SK-N-SH (cell line): ENCODE results near the gene PCDHGA1. TPM values are rescaled to one million over a fixed set of nuclear protein-coding genes. Genes with fewer than 3 reads are reported as not detected.

Experiments used
- CTCF ChIA-PET: fragments of 300-600, 350-600 bp; formaldehyde crosslinking; extraction: SDS; loops from one replicate; lab custom pipeline; 2021; lab: Yijun Ruan, JAX
- POLR2A ChIA-PET: fragments of 350-600 bp; sonication (Branson Sonifier 250); formaldehyde crosslinking; extraction: SDS; loops from one replicate; lab custom pipeline; 2020; ENCODE audit warnings: antibody characterized with exemption, inconsistent platforms; lab: Yijun Ruan, JAX
- DNase-seq: peaks from one replicate; pipeline ENCODE4 v3.0.0; 2012
- H2AFZ ChIP-seq: fragments of 200-600 bp; sonication (generic); 2 replicates; pipeline ENCODE4 v1.8.1; 2016; ENCODE audit warnings: antibody characterized with exemption, mild to moderate bottlenecking, low read depth
- H3F3A ChIP-seq: fragments of 200-600 bp; sonication (generic); replicated peaks from 2 replicates; pipeline ENCODE3; 2016; ENCODE audit warnings: antibody characterized with exemption, mild to moderate bottlenecking; ENCODE audit not compliant: insufficient read depth
- H3K27ac ChIP-seq, 2 experiments: fragments of 200-500 bp in 1 of 2; fragments of 200-600 bp in 1 of 2; sonication (Bioruptor generic) in 1 of 2; sonication (generic), shearing (Covaris generic) in 1 of 2; 2 replicates each; pipeline versions ENCODE4 v1.5.1 to v1.6.1; 2014 to 2016; ENCODE audit warnings: low read depth in 2 of 2, inconsistent platforms in 1 of 2, low read length in 1 of 2, mild to moderate bottlenecking in 1 of 2, mixed read lengths in 1 of 2
- H3K27me3 ChIP-seq: fragments of 200-600 bp; sonication (generic), shearing (Covaris generic); 2 replicates; pipeline ENCODE4 v1.6.1; 2016; ENCODE audit warnings: mixed run types; ENCODE audit not compliant: insufficient read depth
- H3K36me3 ChIP-seq, 2 experiments: fragments of 200-500 bp in 1 of 2; fragments of 200-600 bp in 1 of 2; sonication (Bioruptor generic) in 1 of 2; sonication (generic) in 1 of 2; replicated peaks in 1 of 2; 2 replicates each; pipeline versions ENCODE3 to v1.5.1; 2014 to 2016; ENCODE audit warnings: low read length in 1 of 2, mild to moderate bottlenecking in 1 of 2; ENCODE audit not compliant: insufficient read depth in 2 of 2, control insufficient read depth in 1 of 2
- H3K4me1 ChIP-seq, 2 experiments: fragments of 200-500 bp in 1 of 2; fragments of 200-600 bp in 1 of 2; sonication (Bioruptor generic) in 1 of 2; sonication (generic), shearing (Covaris generic) in 1 of 2; 2 replicates each; pipeline versions ENCODE4 v1.5.1 to v1.6.1; 2014 to 2016; ENCODE audit warnings: low read depth in 1 of 2, low read length in 1 of 2, mixed run types in 1 of 2; ENCODE audit not compliant: insufficient read depth in 2 of 2, control insufficient read depth in 1 of 2
- H3K4me2 ChIP-seq: fragments of 200-600 bp; sonication (generic), shearing (Covaris generic); 2 replicates; pipeline ENCODE4 v1.6.1; 2017; ENCODE audit warnings: mixed run types
- H3K4me3 ChIP-seq, 2 experiments: fragments of 200-500 bp in 1 of 2; fragments of 200-600 bp in 1 of 2; sonication (Bioruptor generic) in 1 of 2; sonication (generic), shearing (Covaris generic) in 1 of 2; 2 replicates each; pipeline versions ENCODE4 v1.5.1 to v1.8.1; 2014 to 2016; ENCODE audit warnings: low read depth in 2 of 2, inconsistent platforms in 1 of 2, low read length in 1 of 2, mild to moderate bottlenecking in 1 of 2, mixed read lengths in 1 of 2, moderate library complexity in 1 of 2
- H3K79me2 ChIP-seq: fragments of 200-600 bp; sonication (generic); 2 replicates; pipeline ENCODE4 v1.8.1; 2017; ENCODE audit warnings: mild to moderate bottlenecking; ENCODE audit not compliant: insufficient read depth
- H3K9ac ChIP-seq: fragments of 200-600 bp; sonication (generic); 2 replicates; pipeline ENCODE4 v1.6.1; 2017; ENCODE audit warnings: mixed run types
- H3K9me2 ChIP-seq: fragments of 200-600 bp; sonication (generic); 2 replicates; pipeline ENCODE4 v1.6.1; 2017; ENCODE audit warnings: mixed run types
- H3K9me3 ChIP-seq: fragments of 200-600 bp; sonication (generic); 2 replicates; pipeline ENCODE4 v1.6.1; 2017; ENCODE audit warnings: mixed run types, mild to moderate bottlenecking, moderate library complexity
- H4K20me1 ChIP-seq: fragments of 200-600 bp; sonication (generic); 2 replicates; pipeline ENCODE4 v1.6.1; 2017; ENCODE audit warnings: mild to moderate bottlenecking, mixed run types; ENCODE audit not compliant: insufficient read depth
- CTCF ChIP-seq: fragments of 200-600 bp; sonication (generic); IDR thresholded peaks from 2 replicates; pipeline ENCODE4 v1.6.1; 2017; ENCODE audit warnings: antibody characterized with exemption, mild to moderate bottlenecking, moderate library complexity
- ELF1 ChIP-seq: IDR thresholded peaks from 2 replicates; pipeline ENCODE4 v1.4.0; 2012
- FOSL2 ChIP-seq: IDR thresholded peaks from 2 replicates; pipeline ENCODE4 v1.4.0; 2012; ENCODE audit warnings: low read depth, mild to moderate bottlenecking, moderate library complexity, borderline replicate concordance
- FOXM1 ChIP-seq: IDR thresholded peaks from 2 replicates; pipeline ENCODE4 v1.4.0; 2012; ENCODE audit warnings: low read depth, mild to moderate bottlenecking
- IRF3 ChIP-seq: fragments of 150-350 bp; IDR thresholded peaks from 2 replicates; pipeline ENCODE4 v1.6.1; 2016; ENCODE audit warnings: mild to moderate bottlenecking, low read depth, low read length
- MAX ChIP-seq: IDR thresholded peaks from 2 replicates; pipeline ENCODE4 v1.4.0; 2012; ENCODE audit warnings: low read depth
- MXI1 ChIP-seq: IDR thresholded peaks from 2 replicates; pipeline ENCODE4 v1.6.1; 2012; ENCODE audit warnings: mild to moderate bottlenecking, low read depth, low read length, improper control_type of control experiment
- NFIC ChIP-seq: IDR thresholded peaks from 2 replicates; pipeline ENCODE4 v1.4.0; 2012; ENCODE audit warnings: borderline replicate concordance
- NRF1 ChIP-seq: IDR thresholded peaks from 2 replicates; pipeline ENCODE4 v1.6.1; 2012; ENCODE audit warnings: low read depth, mild to moderate bottlenecking, low read length
- PBX3 ChIP-seq: IDR thresholded peaks from 2 replicates; pipeline ENCODE4; 2012
- POLR2AphosphoS5 ChIP-seq: IDR thresholded peaks from 2 replicates; pipeline ENCODE4 v1.6.1; 2012; ENCODE audit warnings: low read depth, low read length
- RAD21 ChIP-seq: IDR thresholded peaks from 2 replicates; pipeline ENCODE4 v1.6.1; 2012; ENCODE audit warnings: mild to moderate bottlenecking, low read length
- RCOR1 ChIP-seq: fragments of 150-350 bp; IDR thresholded peaks from 2 replicates; pipeline ENCODE4 v1.6.1; 2017; ENCODE audit warnings: antibody characterized with exemption, low read length
- SMC3 ChIP-seq: IDR thresholded peaks from 2 replicates; pipeline ENCODE4 v1.6.1; 2012; ENCODE audit warnings: low read depth, low read length, improper control_type of control experiment
- TAF1 ChIP-seq: IDR thresholded peaks from 2 replicates; pipeline ENCODE4 v1.6.1; 2012; ENCODE audit warnings: low read depth, mild to moderate bottlenecking, low read length, moderate library complexity, borderline replicate concordance
- TCF12 ChIP-seq: IDR thresholded peaks from 2 replicates; pipeline ENCODE4 v1.4.0; 2012
- TEAD4 ChIP-seq: IDR thresholded peaks from 2 replicates; pipeline ENCODE4 v1.4.0; 2012; ENCODE audit warnings: mild to moderate bottlenecking, borderline replicate concordance; ENCODE audit not compliant: insufficient read depth
- USF2 ChIP-seq: fragments of 150-350 bp; IDR thresholded peaks from 2 replicates; pipeline ENCODE4 v1.6.1; 2017; ENCODE audit warnings: antibody characterized with exemption, low read length, low read depth, borderline replicate concordance
- ZBTB33 ChIP-seq: IDR thresholded peaks from 2 replicates; pipeline ENCODE4 v1.4.0; 2012; ENCODE audit warnings: low read depth, borderline replicate concordance
- WGBS: methylation state at CpG from one replicate; pipeline ENCODE4 v1.1.6; 2017; ENCODE audit warnings: low lambda C conversion rate; 5-methylcytosine and 5-hydroxymethylcytosine counted together
- polyA plus RNA-seq, 3 experiments: library from polyadenylated mRNA; depleted of rRNA; stranded (reverse); fragments of >200 nt; gene quantifications; 2 replicates each; pipeline ENCODE4 v1.2.3, GENCODE V29; 2012

PCDHGA1 gene
- polyA plus RNA-seq, 1 of the 3 experiments (the other 2 are of a cell fraction): 1.2 TPM

- Histone ChIP-seq H4K20me1 (no peaks in the 10 kb centered on the region), H3K27me3 (no peaks in the 10 kb centered on the region), H3K79me2 (peaks cover 33% of the 10 kb centered on the region), H3K4me2 (no peak overlapping the region), H3F3A (peaks cover 23% of the 10 kb centered on the region), H3K9ac (no peak overlapping the region), H3K9me3 (no peaks in the 10 kb centered on the region)
- POLR2A ChIA-PET: no interaction called here
- CTCF ChIA-PET: interaction anchor here (8.5 kb wide), 1 partner anchor 20 kb away, joined by 75 read pairs; the partner anchor contains the start of gene PCDHGC4
- no peak for TF ChIP-seq NRF1
- no peak for TF ChIP-seq IRF3
- TF ChIP-seq TAF1: no peak
- no peak for TF ChIP-seq TEAD4
- TF ChIP-seq MXI1: no peak
- no peak for TF ChIP-seq FOSL2
- TF ChIP-seq ZBTB33: no peak
- no peak for TF ChIP-seq USF2
- TF ChIP-seq PBX3: no peak
- TF ChIP-seq MAX: no peak
- TF ChIP-seq, all 33 proteins: peak for 0
- H3K27ac ChIP-seq: no peak overlapping the region; a peak in 1 of 4 replicates
- DNase-seq: no peak
- H3K4me3 ChIP-seq: no peak overlapping the region
- H3K4me1 ChIP-seq: peaks cover 23% of the 10 kb centered on the region in 2 experiments
- WGBS: 78% methylated on average over 1 of the region's 2 CpGs
- no peak overlapping the region for H2AFZ ChIP-seq
- peaks cover 9 to 49% of the 10 kb centered on the region in 2 experiments for H3K36me3 ChIP-seq
- no peaks in the 10 kb centered on the region for H3K9me2 ChIP-seq
Measured at GRCh38 chr5:141503681-141504080, 173.4 kb downstream of the PCDHGA1 start.

- Histone ChIP-seq H3K79me2 (peaks cover 33% of the 10 kb centered on the region), H3K4me1 (peaks cover 23 to 26% of the 10 kb centered on the region in 2 experiments), H3F3A (peaks cover 27% of the 10 kb centered on the region), H3K9ac (no peak overlapping the region), H3K9me2 (no peaks in the 10 kb centered on the region), H4K20me1 (no peaks in the 10 kb centered on the region), H3K27ac (no peak overlapping the region; a peak in 1 of 4 replicates), H3K9me3 (no peaks in the 10 kb centered on the region), H3K4me3 (no peak overlapping the region), H2AFZ (no peak overlapping the region), H3K36me3 (peaks cover 9 to 47% of the 10 kb centered on the region in 2 experiments), H3K27me3 (no peaks in the 10 kb centered on the region), H3K4me2 (no peak overlapping the region)
- ChIA-PET POLR2A (no interaction called here), CTCF (interaction anchor here (8.5 kb wide), 1 partner anchor 21 kb away, joined by 75 read pairs; the partner anchor contains the start of gene PCDHGC4)
- WGBS: 91% methylated on average over 4 of the region's 4 CpGs
- no peak for DNase-seq
- no peak for TF ChIP-seq RCOR1
- TF ChIP-seq NRF1: no peak
- TF ChIP-seq CTCF: no peak
- TF ChIP-seq TCF12: no peak
- TF ChIP-seq MAX: no peak
- no peak for TF ChIP-seq ELF1
- TF ChIP-seq POLR2AphosphoS5: no peak
- TF ChIP-seq SMC3: no peak
- TF ChIP-seq IRF3: no peak
- TF ChIP-seq FOXM1: no peak
- TF ChIP-seq FOSL2: no peak
- TF ChIP-seq NFIC: no peak
- TF ChIP-seq RAD21: no peak
Measured at GRCh38 chr5:141504216-141504615, 173.9 kb downstream of the PCDHGA1 start.
